ENCODE measurements around the gene RHOA.

Gene RHOA

GRCh38 chr3:49424816-49425215 lies 13.0 kb upstream of the RHOA start (continued):
- TF ChIP-seq ZSCAN4 (tag by site-specific recombination; IDR thresholded peaks at IDR 0.05), result no peak
- no peak for TF ChIP-seq ZNF629 (tag by site-specific recombination; IDR thresholded peaks at IDR 0.05)

GRCh38 chr3:49422379-49423248 lies 10.8 kb upstream of the RHOA start, which contains the start of gene AMT:
AMT (minus strand) TSS chr3:49422473; CDS start chr3:49422450, 23 bp downstream.
- POLR2A ChIA-PET, result interaction anchor here (1.2 kb wide), 1 partner anchor 11 kb away, joined by 3 read pairs; the partner anchor contains the start of gene RHOA
- no peaks in the 10 kb centered on the region for H3K4me1 ChIP-seq (ENCODE audit: control insufficient read depth, insufficient read depth, low read length)
- no peak for TF ChIP-seq ZFHX2 (tag by site-specific recombination; conservative IDR thresholded peaks at IDR 0.05)
- no peak within 1 kb of the TSS for H3K4me3 ChIP-seq (ENCODE audit: low read depth, low read length)
- H3K27ac ChIP-seq (ENCODE audit: extremely low read depth, low read depth, low read length), result no peak within 1 kb of the TSS
- CTCF ChIA-PET, result no interaction called here
- H3K9me3 ChIP-seq (ENCODE audit: control insufficient read depth, insufficient read depth, low read depth, low read length), result no peaks in the 10 kb centered on the region
- H3K36me3 ChIP-seq (ENCODE audit: control insufficient read depth in 2 of 2, insufficient read depth in 1 of 2, low read length in 2 of 2), result peaks cover 0 to 36% of the 10 kb centered on the region in 2 experiments; a peak in 1 of 3 replicates

- no peak overlapping the region for H3K27ac ChIP-seq (ENCODE audit: extremely low read depth, low read depth, low read length)
- CTCF ChIA-PET, result no interaction called here
- POLR2A ChIA-PET, result interaction anchor here (1.2 kb wide), 1 partner anchor 10 kb away, joined by 3 read pairs; the partner anchor contains the start of gene RHOA
- no peak overlapping the region for H3K4me3 ChIP-seq (ENCODE audit: low read depth, low read length)
- H3K4me1 ChIP-seq (ENCODE audit: control insufficient read depth, insufficient read depth, low read length), result no peaks in the 10 kb centered on the region
- peaks cover 0 to 41% of the 10 kb centered on the region in 2 experiments; a peak in 1 of 3 replicates for H3K36me3 ChIP-seq (ENCODE audit: control insufficient read depth in 2 of 2, insufficient read depth in 1 of 2, low read length in 2 of 2)
- no peaks in the 10 kb centered on the region for H3K9me3 ChIP-seq (ENCODE audit: control insufficient read depth, insufficient read depth, low read depth, low read length)
- TF ChIP-seq ZNF585B (tag by site-specific recombination; IDR thresholded peaks at IDR 0.05), result no peak
- TF ChIP-seq SP7 (tag by site-specific recombination; IDR thresholded peaks at IDR 0.05), result no peak
- TF ChIP-seq ZNF148 (tag by site-specific recombination; IDR thresholded peaks at IDR 0.05; ENCODE audit: borderline replicate concordance), result no peak
- TF ChIP-seq ZNF174 (tag by site-specific recombination; IDR thresholded peaks at IDR 0.05), result no peak
- TF ChIP-seq OSR2 (tag by site-specific recombination; IDR thresholded peaks at IDR 0.05), result no peak
- no peak for TF ChIP-seq HIC1 (tag by site-specific recombination; IDR thresholded peaks at IDR 0.05)
- no peak for TF ChIP-seq ZNF529 (tag by site-specific recombination; IDR thresholded peaks at IDR 0.05; ENCODE audit: insufficient replicate concordance)
- no peak for TF ChIP-seq ZNF600 (tag by site-specific recombination; IDR thresholded peaks at IDR 0.05)
- TF ChIP-seq SCRT2 (tag by site-specific recombination; IDR thresholded peaks at IDR 0.05), result no peak
- no peak for TF ChIP-seq ZSCAN23 (tag by site-specific recombination; IDR thresholded peaks at IDR 0.05)
- TF ChIP-seq ZNF335 (tag by site-specific recombination; conservative IDR thresholded peaks at IDR 0.05), result no peak
- no peak for TF ChIP-seq PATZ1 (tag by site-specific recombination; IDR thresholded peaks at IDR 0.05)
- TF ChIP-seq ZNF626 (tag by site-specific recombination; IDR thresholded peaks at IDR 0.05), result no peak
- TF ChIP-seq CTCF (tag by site-specific recombination; IDR thresholded peaks at IDR 0.05), result no peak
Observed at GRCh38 chr3:49421890-49422378, 10.2 kb upstream of the RHOA start.

Measured in HEK293 (cell line).